NCI-H146 treated with DMSO at 0.1 percent for 48 hours (cell line): ENCODE data around the gene FBLN5.
A peak's percentile ranks its signal among the peaks of the same experiment; 100 is the strongest.
"Not testable (repeated sequence)": the region's sequence is repeated elsewhere in the genome, so short reads cannot be mapped to it uniquely, and the experiment has no call there.

Experiments
- DNase-seq: peaks from one replicate; lab custom pipeline; 2025; ENCODE audit not compliant: unreplicated experiment; lab: John Stamatoyannopoulos, UW

Gene FBLN5

DNA sequence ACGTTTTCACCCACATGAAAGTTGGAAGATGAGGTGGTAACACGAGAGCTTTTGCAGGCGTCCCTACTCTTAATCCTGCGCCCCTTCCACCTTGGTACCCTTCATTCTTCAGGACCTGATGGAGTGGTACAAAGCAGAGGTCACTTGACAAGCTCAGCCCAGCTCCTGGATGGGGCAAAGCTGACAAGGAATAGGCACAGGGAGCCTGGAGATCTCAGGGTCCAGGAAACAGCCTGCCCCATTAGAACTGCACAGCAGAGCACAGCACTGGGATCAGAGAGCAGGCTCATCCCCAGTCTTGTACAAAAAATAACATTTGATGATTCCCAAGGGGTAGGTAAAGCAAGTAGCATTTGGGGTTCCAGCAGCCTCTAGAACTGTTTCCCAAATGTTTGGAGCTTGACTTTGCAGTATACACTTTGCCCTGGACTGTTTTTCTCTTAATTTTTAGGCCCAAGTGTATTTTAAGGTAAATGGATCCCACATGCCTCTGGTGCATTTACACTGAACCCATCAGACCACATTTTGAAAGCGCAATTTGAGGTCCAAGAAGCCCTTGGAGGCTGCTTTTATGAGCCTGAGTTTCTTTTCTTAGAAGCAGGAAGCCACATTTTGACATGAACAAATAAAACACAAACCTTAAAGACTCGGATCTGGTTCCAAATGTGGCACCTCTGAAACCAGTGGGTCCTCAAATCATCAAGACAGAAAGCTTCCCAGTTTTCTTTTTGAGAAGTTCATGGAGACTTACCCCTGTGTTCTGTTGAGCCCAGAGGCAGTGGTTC is 80.8 kb downstream of the FBLN5 start:
- DNase-seq: no peak

DNA sequence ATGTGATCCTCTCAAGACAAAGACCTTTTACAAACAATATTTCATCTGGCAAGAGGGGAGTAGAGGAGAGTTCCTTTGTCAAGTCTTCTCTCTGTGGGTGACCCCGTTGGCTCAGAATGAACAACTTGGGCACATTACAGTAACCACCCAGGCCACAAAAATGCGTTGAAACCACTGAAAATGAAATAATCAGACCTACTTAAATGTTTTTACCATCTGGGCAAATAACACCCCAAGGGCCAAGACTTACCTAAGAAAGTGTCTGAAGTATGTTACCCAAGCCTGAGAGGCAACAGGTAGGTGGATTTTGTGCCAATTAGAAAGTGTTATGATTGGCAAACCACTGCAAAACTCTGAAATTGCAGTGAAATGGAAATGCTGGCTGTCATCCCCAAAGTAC is 81.4 kb downstream of the FBLN5 start:
- no peak for DNase-seq

DNA sequence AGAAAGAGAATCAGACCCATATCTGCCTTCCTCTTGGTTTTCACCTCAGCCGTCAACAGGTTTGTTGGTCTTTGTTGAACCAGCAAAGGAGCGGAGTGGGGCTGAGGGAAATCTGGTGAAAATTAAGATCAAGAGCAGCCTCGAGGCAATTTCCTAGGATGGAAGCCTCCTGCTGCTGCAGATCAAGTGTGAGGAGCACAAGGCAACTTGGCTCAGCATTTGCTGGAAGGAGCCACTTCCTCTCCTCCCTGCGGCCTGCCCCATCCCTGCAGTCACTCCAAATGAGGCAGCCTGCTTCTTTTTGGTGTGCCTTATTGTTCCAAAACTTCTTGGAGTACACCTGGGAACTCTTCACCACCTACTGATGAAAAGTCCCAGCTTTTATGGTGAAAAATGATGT is 85.1 kb downstream of the FBLN5 start:
- no peak for DNase-seq

DNA sequence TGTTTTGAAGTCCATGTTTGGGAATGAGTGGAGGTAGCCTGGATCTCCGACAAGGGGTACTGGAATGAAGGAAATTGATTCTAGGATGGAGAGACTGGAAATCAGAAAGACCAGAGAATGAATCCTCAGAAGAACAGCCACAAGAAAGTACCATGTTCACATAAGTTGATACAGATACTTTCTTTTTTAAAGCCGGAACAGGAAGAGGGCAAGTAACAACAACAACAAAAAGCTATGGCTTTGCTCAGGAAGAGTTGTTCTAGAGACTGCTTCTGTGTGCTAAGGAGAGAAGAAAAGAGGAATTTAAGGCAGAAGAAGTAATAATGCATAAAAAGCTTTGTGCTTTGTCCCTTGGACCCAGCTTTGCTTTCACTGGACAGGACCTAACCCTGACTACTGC is 86.4 kb downstream of the FBLN5 start:
- no peak for DNase-seq

DNA sequence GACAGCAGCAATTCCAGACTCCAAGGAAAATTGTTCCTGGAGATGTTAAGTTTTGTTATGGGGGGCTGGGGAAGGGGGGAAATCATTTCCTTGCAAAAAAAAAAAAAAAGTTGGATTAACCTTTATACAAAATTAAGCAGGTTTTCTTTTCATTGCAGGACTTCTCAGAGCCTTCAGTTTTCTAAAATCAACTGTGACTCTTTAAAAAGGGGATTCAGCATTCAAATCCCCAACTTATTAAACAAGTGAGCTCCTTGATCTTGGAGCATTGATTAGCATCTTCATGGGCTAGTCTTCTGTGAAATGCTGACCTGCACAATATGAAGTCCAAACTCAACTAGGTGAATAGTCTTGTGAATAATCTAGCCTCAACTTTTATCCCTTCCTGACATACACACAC is 87.3 kb downstream of the FBLN5 start:
- no peak for DNase-seq

DNA sequence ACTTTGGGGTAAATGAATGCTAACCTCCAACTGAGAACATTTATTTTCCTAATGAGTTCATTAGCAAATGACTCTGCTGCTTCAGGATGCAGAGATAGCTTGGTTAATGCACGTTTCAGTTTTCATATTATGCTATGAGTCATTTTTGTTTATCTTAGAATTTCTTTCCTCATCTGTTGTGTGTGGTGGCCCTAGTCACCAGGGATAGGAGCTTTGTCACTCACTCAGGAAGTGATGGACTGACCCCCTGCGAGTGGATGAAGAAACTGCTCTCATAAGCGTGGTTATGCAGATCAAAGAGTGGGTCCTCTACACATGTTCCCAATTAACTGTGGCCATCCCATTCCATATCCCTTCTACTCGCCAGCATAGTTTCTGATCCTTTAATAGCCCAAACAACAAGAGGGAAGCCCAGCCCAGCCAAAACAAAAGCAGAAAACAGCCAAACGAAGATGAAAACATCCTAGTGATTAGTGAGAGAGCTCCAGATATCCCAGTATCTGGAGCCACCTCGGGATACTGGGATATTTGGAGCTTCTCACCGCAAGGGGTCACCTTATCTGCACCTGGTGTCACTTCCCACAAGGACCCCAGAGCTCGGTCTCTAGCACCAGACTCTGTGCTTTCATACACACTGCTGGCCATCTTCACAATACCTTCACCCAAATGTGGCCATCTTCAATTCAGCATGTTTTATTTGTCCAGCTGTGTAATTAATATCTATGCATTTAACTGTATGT is 88.8 kb downstream of the FBLN5 start:
- no peak for DNase-seq

DNA sequence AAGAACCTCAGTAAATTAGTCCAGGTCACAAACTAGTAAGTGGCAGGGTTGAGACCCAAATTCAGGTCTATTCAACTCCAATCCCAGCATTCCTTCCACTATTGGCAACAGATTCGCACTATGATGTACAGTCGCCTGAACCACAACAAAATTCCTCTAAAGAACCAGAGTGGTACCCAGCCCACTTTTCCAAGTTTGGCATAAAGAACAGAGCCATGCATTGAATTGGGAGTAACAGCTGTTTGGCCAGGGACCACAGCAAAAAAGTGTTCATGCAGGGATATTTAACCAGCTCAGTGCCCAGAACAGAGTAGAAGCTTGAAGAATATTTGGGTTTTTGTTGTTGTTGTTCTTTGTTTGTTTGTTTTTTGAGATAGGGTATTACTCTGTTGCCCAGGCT is 89.9 kb downstream of the FBLN5 start:
- DNase-seq: no peak

DNA sequence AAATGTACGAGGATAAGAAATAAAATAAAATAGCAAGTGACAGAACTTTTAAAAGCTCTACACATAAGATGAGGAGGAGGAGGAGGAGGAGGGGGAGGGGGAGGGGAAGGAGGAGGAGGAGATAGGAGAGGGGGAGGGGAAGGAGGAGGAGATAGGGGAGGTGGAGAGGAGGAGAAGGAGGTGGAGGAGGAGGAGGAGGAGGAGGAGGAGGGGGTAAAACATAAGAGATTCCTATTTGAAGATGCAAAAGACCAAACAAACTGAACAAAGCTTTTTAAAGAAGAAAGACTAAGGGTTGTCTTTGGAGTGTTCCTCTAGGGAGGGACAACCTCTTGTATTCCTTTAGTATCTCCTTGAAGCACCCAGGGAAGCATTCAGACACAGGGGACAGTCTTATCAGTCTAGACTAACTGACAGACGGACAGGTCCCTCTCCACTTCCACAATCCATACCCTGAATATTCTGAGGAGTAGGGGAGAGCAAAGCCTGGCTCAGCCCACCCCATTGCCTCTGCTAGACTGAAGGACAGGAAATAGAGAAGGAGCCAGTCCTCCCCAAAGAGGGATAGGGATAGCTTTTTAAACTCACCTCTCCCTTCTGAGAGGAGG is 93.1 kb downstream of the FBLN5 start:
- no peak for DNase-seq

DNA sequence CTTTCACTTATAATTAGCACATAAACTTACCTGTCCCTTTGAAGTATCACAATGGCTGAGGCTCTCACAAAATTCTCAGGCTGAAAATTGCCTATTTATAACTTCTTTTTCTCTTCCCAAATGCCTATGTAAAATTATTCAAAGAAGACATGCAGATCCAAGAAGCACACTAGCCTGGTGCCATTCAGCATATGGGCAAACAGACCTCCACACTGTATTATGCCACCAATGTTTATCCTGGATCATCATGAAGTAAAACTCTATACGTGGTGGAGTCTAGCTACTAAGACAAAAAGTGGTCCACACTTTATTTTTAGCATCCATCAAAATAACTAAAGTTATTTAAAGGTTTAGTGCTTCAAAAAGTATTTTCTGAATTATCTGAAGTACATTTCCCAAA is 95.9 kb downstream of the FBLN5 start:
- no peak for DNase-seq

DNA sequence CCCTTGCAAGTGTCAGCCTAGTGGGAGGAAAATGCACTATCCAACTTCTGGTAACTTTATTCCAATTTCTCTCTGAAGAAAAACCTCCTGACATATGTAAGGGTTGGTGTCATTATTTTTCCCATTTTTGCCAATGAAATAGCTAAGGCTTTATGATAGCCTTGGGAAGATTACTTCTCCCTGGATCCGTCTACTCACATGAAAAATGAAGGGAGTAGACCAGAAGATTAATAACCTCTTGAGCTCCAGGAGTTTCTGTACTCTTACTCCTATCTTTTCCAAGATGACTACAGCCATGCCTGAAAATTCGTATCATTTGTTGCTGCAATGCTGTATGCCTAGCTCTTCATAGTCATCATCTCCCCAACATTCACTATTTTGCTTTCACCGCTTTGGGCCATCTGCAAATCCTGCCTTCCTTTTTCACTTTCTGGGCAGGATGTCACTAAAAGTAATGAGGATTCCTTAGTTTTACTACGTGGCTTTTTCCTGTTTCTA is 98.9 kb downstream of the FBLN5 start:
- DNase-seq: no peak

DNA sequence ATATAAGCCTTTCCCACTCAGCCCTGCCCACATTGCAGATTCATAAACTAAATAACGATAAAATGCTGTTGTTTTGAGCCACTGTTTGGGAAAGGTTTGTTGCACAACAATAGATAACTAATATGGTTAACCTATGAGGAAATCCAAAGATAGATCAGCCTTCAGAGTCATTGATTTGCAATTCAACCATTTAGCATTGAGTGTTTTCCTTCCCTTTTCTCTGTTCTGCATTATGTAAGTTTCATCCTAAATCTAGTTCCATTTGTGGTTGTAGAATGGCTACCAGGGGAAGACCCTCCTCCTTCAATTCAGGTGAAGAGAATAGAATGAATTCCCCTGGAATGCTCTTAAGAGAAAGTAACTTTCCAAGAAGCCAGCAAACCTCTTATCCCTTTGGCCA is 99.8 kb downstream of the FBLN5 start:
- no peak for DNase-seq

DNA sequence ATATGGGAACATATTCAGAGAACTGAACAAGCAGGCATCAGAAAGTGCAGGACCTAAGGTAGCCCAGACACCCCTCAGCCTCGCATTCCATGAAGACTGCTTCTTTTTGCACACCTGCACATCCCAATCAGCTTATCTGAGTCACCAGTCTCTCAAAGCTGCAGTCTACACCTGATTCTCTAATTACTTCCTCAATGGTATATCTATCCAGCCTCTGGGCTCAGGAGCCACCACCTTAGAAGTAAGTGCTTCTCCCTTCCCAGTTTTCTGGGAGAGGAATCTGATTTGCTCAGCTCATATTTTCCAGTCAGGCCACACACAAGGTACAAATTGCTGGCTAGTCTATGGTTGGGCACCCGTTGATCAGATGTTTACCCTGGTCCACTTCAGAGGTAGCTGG is 101.8 kb downstream of the FBLN5 start:
- no peak for DNase-seq

DNA sequence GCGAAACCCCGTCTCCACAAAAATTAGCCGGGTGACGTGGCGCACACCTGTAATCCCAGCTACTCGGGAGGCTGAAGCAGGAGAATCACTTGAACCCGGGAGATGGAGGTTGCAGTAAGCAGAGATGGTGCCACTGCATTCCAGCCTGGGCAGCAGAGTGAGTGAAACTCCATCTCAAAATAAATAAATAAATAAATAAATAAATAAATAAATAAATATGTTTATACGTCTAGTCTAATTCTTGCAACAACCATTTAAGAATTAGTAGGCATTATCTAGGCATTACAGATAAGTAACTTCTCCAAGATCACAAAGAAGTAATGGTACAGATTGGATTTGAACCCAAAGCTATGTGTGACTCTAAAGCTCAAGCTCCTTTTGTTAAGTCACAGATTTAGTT is 102.4 kb downstream of the FBLN5 start:
- DNase-seq: not testable (repeated sequence)

DNA sequence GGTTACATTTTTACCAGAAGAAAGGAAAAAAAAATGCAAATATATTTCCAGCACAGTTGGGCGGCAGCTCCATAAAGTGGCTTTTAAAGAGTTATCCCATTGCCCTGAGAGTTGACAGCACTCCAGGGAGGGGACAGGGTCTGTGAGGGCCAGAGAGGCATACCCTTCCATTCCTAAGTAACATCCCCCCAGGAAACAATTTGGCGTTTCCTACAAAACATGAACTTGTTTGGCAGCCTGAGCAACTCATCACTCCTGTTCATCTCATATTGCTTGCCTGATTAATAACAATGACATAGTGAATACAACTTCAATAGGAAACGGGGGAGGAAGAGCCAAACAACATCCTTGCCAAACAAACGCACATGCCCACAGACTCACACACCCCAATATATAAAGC is 103.5 kb downstream of the FBLN5 start:
- DNase-seq: no peak

DNA sequence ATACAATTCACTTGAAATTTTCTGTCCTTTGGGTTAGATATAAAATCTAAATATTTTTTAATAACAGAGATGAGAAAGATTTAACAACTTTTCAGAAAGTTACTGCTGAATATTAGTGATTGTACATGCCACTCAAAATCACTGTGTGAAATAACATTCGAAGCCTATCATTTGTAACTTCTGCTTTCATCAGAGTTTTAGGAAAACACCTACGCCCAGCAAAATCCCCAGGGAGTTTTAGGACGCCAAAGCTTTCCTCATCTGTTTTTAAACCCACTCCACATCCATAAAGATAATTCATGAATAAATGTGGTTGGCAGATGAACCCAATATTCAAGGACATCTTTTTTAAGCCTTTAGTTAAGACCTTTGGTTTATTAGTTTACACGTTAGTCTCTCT is 104.1 kb downstream of the FBLN5 start:
- no peak for DNase-seq

DNA sequence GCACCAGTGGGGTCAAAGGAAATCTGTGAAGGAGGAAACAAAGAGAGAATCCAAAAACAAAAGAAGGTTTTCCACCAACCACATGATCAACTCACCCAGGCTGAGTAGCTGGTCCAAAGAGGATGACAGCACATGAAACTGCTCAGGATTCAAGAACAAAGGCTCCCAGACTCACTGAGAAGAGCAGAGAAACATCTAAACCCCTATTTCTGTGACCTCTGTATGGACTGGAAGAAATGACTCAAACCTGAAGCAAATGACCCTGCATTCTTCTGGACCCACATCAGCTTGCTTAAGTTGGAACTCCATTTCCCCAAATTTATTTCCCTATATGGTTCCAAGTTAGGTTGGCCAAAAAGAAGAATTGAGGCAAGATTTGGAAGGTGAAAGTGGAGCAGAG is 106.4 kb downstream of the FBLN5 start:
- DNase-seq: no peak

DNA sequence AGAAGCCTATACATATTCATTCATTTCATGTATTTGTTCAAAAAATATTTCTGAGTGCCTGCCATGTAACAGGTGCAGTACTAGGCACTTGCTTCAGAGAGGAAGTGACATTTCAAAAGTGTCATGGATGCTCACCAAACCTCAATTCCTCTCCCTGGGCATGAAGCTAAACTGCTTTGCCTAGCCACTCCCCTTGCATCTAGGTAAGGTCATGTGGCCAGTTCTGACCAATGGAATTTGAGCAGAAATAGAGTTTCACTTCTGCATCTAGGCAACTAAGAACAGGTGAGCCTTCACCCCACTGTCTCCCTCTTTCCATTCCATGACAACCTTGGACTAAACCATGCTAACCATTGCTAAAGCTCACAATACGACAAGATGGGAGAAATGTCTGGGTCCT is 107.7 kb downstream of the FBLN5 start:
- no peak for DNase-seq

DNA sequence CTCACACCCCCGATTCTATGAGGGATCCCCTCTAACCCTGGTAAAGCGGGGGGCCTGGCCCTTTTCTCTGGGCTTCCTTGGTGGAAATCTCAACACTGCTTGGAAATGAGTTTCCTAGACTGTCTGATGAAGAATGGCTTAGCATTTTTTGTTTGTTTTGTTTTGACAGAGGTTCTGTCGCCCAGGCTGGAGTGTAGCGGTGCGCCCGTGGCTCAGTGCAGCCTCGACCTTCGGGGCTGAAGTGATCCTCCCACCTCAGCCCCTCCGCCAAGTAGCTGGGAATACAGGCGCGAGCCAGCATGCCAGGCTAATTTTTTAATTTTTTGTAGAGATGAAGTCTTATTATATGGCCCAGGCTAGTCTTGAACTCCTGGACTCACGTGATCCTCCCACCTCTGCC is 110.4 kb downstream of the FBLN5 start:
- DNase-seq: no peak

DNA sequence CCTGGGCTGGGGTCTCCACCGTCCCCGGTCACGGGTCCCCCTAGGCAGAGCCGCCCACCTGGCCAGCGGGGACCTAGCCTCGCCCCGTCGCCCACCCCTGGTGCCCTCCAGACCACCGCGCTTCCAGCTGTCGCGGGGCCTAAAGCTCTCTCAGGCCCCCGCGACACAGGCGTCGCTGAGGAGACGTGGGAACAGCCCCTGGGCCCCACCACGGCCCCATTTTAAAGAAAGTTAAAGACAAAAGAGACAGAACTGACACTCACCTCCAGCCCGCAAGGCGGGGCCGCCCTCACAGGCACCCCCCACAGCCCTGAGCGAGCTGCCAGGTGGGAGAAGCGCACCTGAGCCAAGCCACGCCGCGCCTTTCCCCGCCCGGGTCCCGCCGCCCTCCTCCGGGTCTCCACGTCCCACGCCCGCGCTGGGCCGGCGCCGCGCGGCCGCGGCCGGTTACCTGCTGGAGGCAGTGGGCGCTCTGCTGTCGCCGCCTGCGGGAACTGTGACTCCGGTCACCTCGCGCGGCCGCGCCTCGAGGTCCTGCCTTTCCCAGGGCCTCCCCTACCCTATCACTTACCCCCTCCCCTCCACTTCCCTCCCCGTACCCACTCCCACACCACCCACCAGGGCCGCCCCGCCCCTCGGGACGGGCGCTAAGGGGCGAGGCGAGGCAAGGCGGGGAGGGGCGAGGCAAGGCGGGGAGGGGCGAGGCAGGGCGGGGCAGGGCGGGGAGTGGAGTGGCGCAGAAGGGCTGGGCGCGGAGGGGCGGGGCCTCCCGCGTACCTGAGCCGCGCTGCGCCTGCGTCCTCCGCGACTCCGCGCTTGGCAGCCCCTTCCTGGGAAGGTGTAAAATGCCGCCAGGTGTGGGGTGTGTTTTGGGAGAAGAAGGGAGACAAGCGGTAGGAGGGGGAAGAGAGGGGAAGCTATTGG is 111.3 kb downstream of the FBLN5 start:
- peak; percentile 12 for DNase-seq

DNA sequence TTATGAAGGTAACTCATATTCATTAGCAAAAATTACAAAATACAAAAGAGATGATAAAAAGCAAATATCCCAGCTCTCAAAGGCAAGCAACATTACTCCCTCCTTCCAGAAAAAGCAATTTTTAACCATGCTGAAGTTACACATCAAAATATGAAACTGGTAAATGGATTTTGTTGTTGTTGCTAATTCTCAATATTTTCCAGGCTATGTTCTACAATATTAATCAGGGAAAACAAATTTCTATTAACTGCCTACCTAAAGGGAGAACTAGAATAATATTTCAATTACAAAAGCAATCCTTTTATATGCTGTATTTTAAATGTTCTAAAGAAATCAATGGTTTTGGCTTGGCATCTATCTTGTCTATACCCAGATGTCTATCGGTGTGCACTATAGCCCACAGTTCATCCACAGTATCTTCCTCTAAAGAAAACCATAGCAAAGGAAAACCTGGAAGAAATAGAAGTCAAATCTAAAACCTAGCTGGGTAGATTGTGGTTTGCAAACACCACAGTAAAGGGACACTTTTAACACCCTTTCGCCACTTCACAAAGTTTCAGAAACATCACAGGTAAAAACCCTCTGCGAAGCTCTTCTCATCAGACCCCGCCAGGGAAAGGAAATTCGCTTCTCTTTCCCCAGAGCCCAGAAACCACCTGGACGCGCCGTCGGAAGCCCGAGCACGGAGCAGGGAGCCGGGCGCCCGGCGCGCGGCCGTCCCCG is 112.1 kb downstream of the FBLN5 start:
- no peak for DNase-seq
